Panc1 (cell line): ENCODE data around the gene FAM210B. TPM values are rescaled to one million over a fixed set of nuclear protein-coding genes. Genes with fewer than 3 reads are reported as not detected.

Source experiments
- ATAC-seq: fragments of 200-7000 bp; cut with Tn5 transposase; 2 replicates; pipeline ENCODE4 v1.9.1; 2020; ENCODE audit warnings: mild to moderate bottlenecking, moderate library complexity
- BruUV-seq: library from RNA; stranded (reverse); fragments of 400-500 nt; replicated peaks from 2 replicates; lab custom pipeline; 2021; lab: Mats Ljungman, UMichigan
- CTCF ChIA-PET: fragments of 300-600 bp; sonication (Branson Sonifier 250); formaldehyde crosslinking; loops from one replicate; lab custom pipeline; 2022; ENCODE audit warnings: antibody characterized with exemption; lab: Charles Lee
- POLR2A ChIA-PET: fragments of 300-600 bp; sonication (Branson Sonifier 250); formaldehyde crosslinking; loops from one replicate; lab custom pipeline; 2022; ENCODE audit warnings: antibody characterized with exemption; lab: Charles Lee
- DNase-seq: peaks from one replicate; pipeline ENCODE4 v3.0.0-alpha.2; 2010; ENCODE audit warnings: low read depth, low spot score
- H3K27ac ChIP-seq: 2 replicates; pipeline ENCODE4 v1.5.1; 2011; ENCODE audit warnings: mild to moderate bottlenecking, low read length, inconsistent platforms
- H3K27me3 ChIP-seq: fragments of 200-500 bp; sonication (Bioruptor generic); 2 replicates; pipeline ENCODE4 v1.6.0; 2014; ENCODE audit warnings: low read length, inconsistent platforms; ENCODE audit not compliant: control insufficient read depth, insufficient read depth
- H3K36me3 ChIP-seq: fragments of 200-500 bp; sonication (Bioruptor generic); 2 replicates; pipeline ENCODE4 v1.5.1; 2014; ENCODE audit warnings: inconsistent platforms, mild to moderate bottlenecking, low read length, moderate library complexity; ENCODE audit not compliant: control insufficient read depth, insufficient read depth
- H3K4me1 ChIP-seq: 2 replicates; pipeline ENCODE4 v1.5.1; 2011; ENCODE audit warnings: inconsistent platforms, mild to moderate bottlenecking, low read length, moderate library complexity; ENCODE audit not compliant: control insufficient read depth, insufficient read depth
- H3K4me3 ChIP-seq, 2 experiments: 2 replicates each; pipeline ENCODE4 v1.5.1; 2011 to 2012; ENCODE audit warnings: low read depth in 2 of 2, low read length in 2 of 2, mild to moderate bottlenecking in 2 of 2, inconsistent platforms in 1 of 2, moderate library complexity in 1 of 2
- H3K9me3 ChIP-seq: fragments of 200-500 bp; sonication (Bioruptor generic); 2 replicates; pipeline ENCODE4 v1.5.1; 2014; ENCODE audit warnings: low read depth, mild to moderate bottlenecking, inconsistent platforms, low read length, moderate library complexity; ENCODE audit not compliant: control insufficient read depth, insufficient read depth
- POLR2AphosphoS5 ChIP-seq: IDR thresholded peaks from 2 replicates; pipeline ENCODE4 v1.6.1; 2012; ENCODE audit warnings: mild to moderate bottlenecking, low read depth, low read length, moderate library complexity
- SIN3A ChIP-seq: IDR thresholded peaks from 2 replicates; pipeline ENCODE4 v1.6.1; 2012; ENCODE audit warnings: low read depth, mild to moderate bottlenecking, low read length, moderate library complexity, borderline replicate concordance; ENCODE audit not compliant: insufficient read depth
- TCF7L2 ChIP-seq: IDR thresholded peaks from 2 replicates; pipeline ENCODE4 v1.6.1; 2011; ENCODE audit warnings: mild to moderate bottlenecking, low read depth, low read length, inconsistent platforms
- in situ Hi-C: cut with HindIII; loops from 2 replicates; pipeline ENCODE4 v1.10.0; 2016; ENCODE audit warnings: low sequenced_read_pairs, low pct_unique_long_range_greater_than_20kb
- intact Hi-C: fragments of 100-400 bp; cut with micrococcal nuclease; formaldehyde crosslinking; loops from one replicate; pipeline ENCODE4 v1.10.0; 2022; ENCODE audit not compliant: unreplicated experiment
- total RNA-seq: library from RNA; stranded (reverse); gene quantifications from one replicate; pipeline ENCODE4 v1.2.1, GENCODE V29; 2021; ENCODE audit not compliant: unreplicated experiment
- TF ChIP-seq, protein P1 (sequence below): fragments of 450-650 bp; IDR thresholded peaks from 2 replicates; pipeline ENCODE4 v1.5.1; 2017; ENCODE audit warnings: mild to moderate bottlenecking
- TF ChIP-seq, protein P2 (sequence below), 2 experiments: IDR thresholded peaks; 2 replicates each; pipeline ENCODE4 v1.6.1; 2011 to 2012; ENCODE audit warnings: low read depth in 2 of 2, control low read depth in 1 of 2, low read length in 1 of 2, mild to moderate bottlenecking in 1 of 2, moderate library complexity in 1 of 2; ENCODE audit not compliant: insufficient read depth in 1 of 2

Gene FAM210B
- total RNA-seq, 1 experiment from 2014 or later = 10.8 TPM

DNA sequence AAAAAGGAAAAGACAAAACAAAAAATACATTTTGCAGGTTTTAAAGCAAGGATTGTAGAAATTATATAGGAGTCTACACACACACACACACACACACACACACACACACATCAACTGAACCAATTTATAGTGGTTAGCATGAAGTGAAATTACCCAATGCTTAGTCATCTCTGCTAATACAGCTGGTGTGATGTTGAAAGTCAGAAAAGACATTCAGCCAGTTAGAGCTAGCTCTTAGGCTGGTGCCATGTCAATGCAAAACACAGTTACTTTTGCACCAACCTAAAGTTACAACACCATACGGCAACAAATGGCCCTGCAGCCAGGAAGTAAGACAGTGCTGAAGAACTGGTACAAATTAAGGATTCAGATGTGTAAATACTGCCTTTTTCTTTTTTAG is 15.2 kb downstream of the FAM210B start:
- peaks cover 43% of the 10 kb centered on the region for H3K36me3 ChIP-seq
- no peaks in the 10 kb centered on the region for H3K27me3 ChIP-seq
- ChIA-PET CTCF (interaction anchor here (0.7 kb wide), 1 partner anchor 172 kb away, joined by 4 read pairs; no protein-coding TSS in a partner anchor), POLR2A (no interaction called here)
- no peak overlapping the region for H3K4me3 ChIP-seq
- in situ Hi-C loops = no loop called here
- intact Hi-C loops = no loop called here
- BruUV-seq = no TSS peak
- H3K27ac ChIP-seq = no peak overlapping the region
- ATAC-seq (no peak; the same call in 1 of the 2 replicates), DNase-seq (no peak)
- H3K4me1 ChIP-seq = no peaks in the 10 kb centered on the region
- no peak for TF ChIP-seq TCF7L2
- TF ChIP-seq, protein P1, sequence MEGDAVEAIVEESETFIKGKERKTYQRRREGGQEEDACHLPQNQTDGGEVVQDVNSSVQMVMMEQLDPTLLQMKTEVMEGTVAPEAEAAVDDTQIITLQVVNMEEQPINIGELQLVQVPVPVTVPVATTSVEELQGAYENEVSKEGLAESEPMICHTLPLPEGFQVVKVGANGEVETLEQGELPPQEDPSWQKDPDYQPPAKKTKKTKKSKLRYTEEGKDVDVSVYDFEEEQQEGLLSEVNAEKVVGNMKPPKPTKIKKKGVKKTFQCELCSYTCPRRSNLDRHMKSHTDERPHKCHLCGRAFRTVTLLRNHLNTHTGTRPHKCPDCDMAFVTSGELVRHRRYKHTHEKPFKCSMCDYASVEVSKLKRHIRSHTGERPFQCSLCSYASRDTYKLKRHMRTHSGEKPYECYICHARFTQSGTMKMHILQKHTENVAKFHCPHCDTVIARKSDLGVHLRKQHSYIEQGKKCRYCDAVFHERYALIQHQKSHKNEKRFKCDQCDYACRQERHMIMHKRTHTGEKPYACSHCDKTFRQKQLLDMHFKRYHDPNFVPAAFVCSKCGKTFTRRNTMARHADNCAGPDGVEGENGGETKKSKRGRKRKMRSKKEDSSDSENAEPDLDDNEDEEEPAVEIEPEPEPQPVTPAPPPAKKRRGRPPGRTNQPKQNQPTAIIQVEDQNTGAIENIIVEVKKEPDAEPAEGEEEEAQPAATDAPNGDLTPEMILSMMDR = no peak
- no peak for TF ChIP-seq POLR2AphosphoS5
- TF ChIP-seq SIN3A = no peak
- TF ChIP-seq, protein P2, sequence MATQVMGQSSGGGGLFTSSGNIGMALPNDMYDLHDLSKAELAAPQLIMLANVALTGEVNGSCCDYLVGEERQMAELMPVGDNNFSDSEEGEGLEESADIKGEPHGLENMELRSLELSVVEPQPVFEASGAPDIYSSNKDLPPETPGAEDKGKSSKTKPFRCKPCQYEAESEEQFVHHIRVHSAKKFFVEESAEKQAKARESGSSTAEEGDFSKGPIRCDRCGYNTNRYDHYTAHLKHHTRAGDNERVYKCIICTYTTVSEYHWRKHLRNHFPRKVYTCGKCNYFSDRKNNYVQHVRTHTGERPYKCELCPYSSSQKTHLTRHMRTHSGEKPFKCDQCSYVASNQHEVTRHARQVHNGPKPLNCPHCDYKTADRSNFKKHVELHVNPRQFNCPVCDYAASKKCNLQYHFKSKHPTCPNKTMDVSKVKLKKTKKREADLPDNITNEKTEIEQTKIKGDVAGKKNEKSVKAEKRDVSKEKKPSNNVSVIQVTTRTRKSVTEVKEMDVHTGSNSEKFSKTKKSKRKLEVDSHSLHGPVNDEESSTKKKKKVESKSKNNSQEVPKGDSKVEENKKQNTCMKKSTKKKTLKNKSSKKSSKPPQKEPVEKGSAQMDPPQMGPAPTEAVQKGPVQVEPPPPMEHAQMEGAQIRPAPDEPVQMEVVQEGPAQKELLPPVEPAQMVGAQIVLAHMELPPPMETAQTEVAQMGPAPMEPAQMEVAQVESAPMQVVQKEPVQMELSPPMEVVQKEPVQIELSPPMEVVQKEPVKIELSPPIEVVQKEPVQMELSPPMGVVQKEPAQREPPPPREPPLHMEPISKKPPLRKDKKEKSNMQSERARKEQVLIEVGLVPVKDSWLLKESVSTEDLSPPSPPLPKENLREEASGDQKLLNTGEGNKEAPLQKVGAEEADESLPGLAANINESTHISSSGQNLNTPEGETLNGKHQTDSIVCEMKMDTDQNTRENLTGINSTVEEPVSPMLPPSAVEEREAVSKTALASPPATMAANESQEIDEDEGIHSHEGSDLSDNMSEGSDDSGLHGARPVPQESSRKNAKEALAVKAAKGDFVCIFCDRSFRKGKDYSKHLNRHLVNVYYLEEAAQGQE (IDR thresholded peaks at IDR 0.05; ENCODE audit: insufficient read depth in 1 of 2, low read depth in 2 of 2, low read length in 1 of 2) = no peak
- no peaks in the 10 kb centered on the region for H3K9me3 ChIP-seq

DNA sequence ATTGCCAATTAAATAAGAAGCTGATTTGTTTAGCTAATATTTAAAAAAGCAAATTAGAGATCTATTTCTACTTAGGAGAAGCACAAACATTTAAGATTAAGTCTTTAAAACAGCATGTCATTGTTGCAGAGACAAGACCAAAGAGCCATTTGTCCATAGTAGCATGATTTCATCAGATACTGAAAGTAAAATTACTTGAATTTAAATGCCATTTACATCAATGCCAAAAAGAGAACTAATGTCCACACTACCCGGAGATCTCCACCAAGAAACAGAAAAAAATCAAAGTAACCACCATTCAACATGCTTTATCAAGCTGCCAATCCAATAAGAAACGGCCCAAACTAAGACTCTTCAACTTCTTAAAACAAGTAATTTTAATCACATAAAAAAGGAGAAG is 17.6 kb downstream of the FAM210B start:
- no peak for ATAC-seq
- Histone ChIP-seq H3K9me3 (no peaks in the 10 kb centered on the region), H3K4me3 (no peak overlapping the region), H3K4me1 (no peaks in the 10 kb centered on the region), H3K27ac (no peak overlapping the region), H3K36me3 (peaks cover 51% of the 10 kb centered on the region), H3K27me3 (no peaks in the 10 kb centered on the region)
- CTCF ChIA-PET = no interaction called here
- TF ChIP-seq SIN3A = no peak
- TF ChIP-seq, protein P1 = no peak
- TF ChIP-seq, protein P2 (IDR thresholded peaks at IDR 0.05; ENCODE audit: insufficient read depth in 1 of 2, low read depth in 2 of 2, low read length in 1 of 2) = no peak
- no peak for TF ChIP-seq POLR2AphosphoS5
- TF ChIP-seq TCF7L2 = no peak
- POLR2A ChIA-PET = no interaction called here
- no peak for DNase-seq
- in situ Hi-C loops = no loop called here
- intact Hi-C loops = no loop called here
- BruUV-seq = no TSS peak
